ENCODE results near the gene IRX1.

- TF ChIP-seq POLR2A (IDR thresholded peaks at IDR 0.05; ENCODE audit: low read length) (no peak), GATA1 (IDR thresholded peaks at IDR 0.05; ENCODE audit: low read depth, low read length) (no peak)
These were observed at the start of gene IRX1 for GRCh38 chr5:3595006-3595961.

Measured in erythroblast (primary cell).